Measurements from ENCODE around the gene ZNF74. TPM values are rescaled to one million over a fixed set of nuclear protein-coding genes. Genes with fewer than 3 reads are reported as not detected.

Gene ZNF74
- polyA plus RNA-seq, 1 donor from 2014 or later, result 75.6 TPM

- Histone ChIP-seq H3K79me2 (replicated peaks; ENCODE audit: insufficient read depth, low read length) (no peaks in the 10 kb centered on the region), H2AFZ (ENCODE audit: low read depth, low read length) (no peak overlapping the region)
Measured at GRCh38 chr22:20435436-20436306, 41.7 kb downstream of the ZNF74 start.

More at GRCh38 chr22:20435436-20436306, 41.7 kb downstream of the ZNF74 start:
- no peak overlapping the region for H3K4me3 ChIP-seq (ENCODE audit: low read length)
- no peaks in the 10 kb centered on the region for H3F3A ChIP-seq (ENCODE audit: insufficient read depth, low read length, poor library complexity, severe bottlenecking)
- H3K4me2 ChIP-seq (ENCODE audit: low read length), result no peak overlapping the region
- no peaks in the 10 kb centered on the region for H3K36me3 ChIP-seq (ENCODE audit: insufficient read depth, low read length)
- peaks cover 71% of the 10 kb centered on the region for H3K27me3 ChIP-seq (ENCODE audit: insufficient read depth, low read depth, low read length)
- H3K27ac ChIP-seq (ENCODE audit: low read length), result no peak overlapping the region
- H3K9me2 ChIP-seq (ENCODE audit: insufficient read depth, low read length), result no peaks in the 10 kb centered on the region
- H3K9me3 ChIP-seq (ENCODE audit: low read length), result no peaks in the 10 kb centered on the region
- no peak overlapping the region for H3K9ac ChIP-seq (ENCODE audit: low read length)
- H4K20me1 ChIP-seq (ENCODE audit: insufficient read depth), result peaks cover 5% of the 10 kb centered on the region
- no peak for TF ChIP-seq EP300 (conservative IDR thresholded peaks at IDR 0.05; ENCODE audit: poor library complexity, severe bottlenecking)
- TF ChIP-seq MXI1 (conservative IDR thresholded peaks at IDR 0.05; ENCODE audit: poor library complexity, severe bottlenecking), result no peak
- TF ChIP-seq RAD21 (conservative IDR thresholded peaks at IDR 0.05), result no peak
- no peak for TF ChIP-seq SMC3 (conservative IDR thresholded peaks at IDR 0.05; ENCODE audit: poor library complexity)
- TF ChIP-seq EZH2 (IDR thresholded peaks at IDR 0.05; ENCODE audit: borderline replicate concordance, insufficient read depth, low read length, poor library complexity, severe bottlenecking), result no peak
- TF ChIP-seq TAF1 (IDR thresholded peaks at IDR 0.05; ENCODE audit: low read depth), result no peak
- no peak for TF ChIP-seq POLR2AphosphoS5 (IDR thresholded peaks at IDR 0.05)
- TF ChIP-seq CTCF (IDR thresholded peaks at IDR 0.05; ENCODE audit: poor library complexity, severe bottlenecking), result no peak
- TF ChIP-seq REST (IDR thresholded peaks at IDR 0.05; ENCODE audit: borderline replicate concordance), result no peak

Measured in neural cell (in vitro differentiated cells).